Right lobe of liver (tissue), 6 donors: Measurements from ENCODE around the gene SDK1. TPM values are rescaled to one million over a fixed set of nuclear protein-coding genes. Genes with fewer than 3 reads are reported as not detected.

Experiments used
- ATAC-seq, 4 donors: fragments of 200-7000 bp; cut with Tn5 transposase; one replicate each; pipeline ENCODE4 v1.9.1; 2020; ENCODE audit warnings: mild to moderate bottlenecking in 4 of 4, moderate library complexity in 4 of 4
- DNase-seq, 3 donors: peaks; one replicate each; pipeline ENCODE4 v3.0.0-alpha.2; 2020
- H3K27ac ChIP-seq, 3 donors: fragments of 200-600 bp; one replicate each; pipeline ENCODE4 v1.8.0; 2022
- H3K27me3 ChIP-seq, 2 donors: fragments of 200-600 bp; one replicate each; pipeline ENCODE4 v1.8.0; 2022
- H3K36me3 ChIP-seq, 4 donors: fragments of 200-600 bp; sonication (generic) in 1 of 4; one replicate each; pipeline versions ENCODE4 v1.5.1 to v1.8.0; 2017 to 2022; ENCODE audit warnings: control low read depth in 1 of 4
- H3K4me1 ChIP-seq, 4 donors: fragments of 200-600 bp; sonication (generic) in 1 of 4; one replicate each; pipeline versions ENCODE4 v1.5.1 to v1.8.0; 2017 to 2022; ENCODE audit warnings: control low read depth in 1 of 4
- H3K4me3 ChIP-seq, 3 donors: fragments of 200-600 bp; one replicate each; pipeline ENCODE4 v1.8.0; 2022
- H3K9me3 ChIP-seq, 4 donors: fragments of 200-600 bp; sonication (generic) in 1 of 4; one replicate each; pipeline versions ENCODE4 v1.5.1 to v1.8.0; 2017 to 2022; ENCODE audit warnings: control low read depth in 1 of 4
- CTCF ChIP-seq, 4 donors: fragments of 200-600 bp in 3 of 4; fragments of 450-650 bp in 1 of 4; IDR thresholded peaks; one replicate each; pipeline versions ENCODE4 v1.5.1 to v1.8.0; 2016 to 2022; ENCODE audit warnings: antibody characterized with exemption in 4 of 4, mild to moderate bottlenecking in 2 of 4
- POLR2A ChIP-seq: fragments of 450-650 bp; IDR thresholded peaks from one replicate; pipeline ENCODE4 v1.6.1; 2017; ENCODE audit warnings: antibody characterized with exemption, mild to moderate bottlenecking
- WGBS: methylation state at CpG from one replicate; pipeline ENCODE4 v1.1.6; 2018; ENCODE audit warnings: low coverage, low lambda C conversion rate; ENCODE audit not compliant: insufficient coverage; ENCODE audit errors: missing lambda C conversion rate; 5-methylcytosine and 5-hydroxymethylcytosine counted together
- intact Hi-C, 2 donors: fragments of 100-400 bp; cut with DNase I; formaldehyde crosslinking; loops; one replicate each; pipeline versions ENCODE4 v1.11.2 to v1.14.1; 2022
- total RNA-seq, 6 experiments: library from RNA; depleted of rRNA in 2 of 6; stranded (reverse); fragments of >200 nt in 2 of 6; fragmentation: NEBNext Ultra II Directional in 3 of 6; extraction: Animal tissue kit (Norgen Biotek cat#: 25700) in 3 of 6; gene quantifications; one replicate each; pipeline versions ENCODE4 v1.1.0 to v1.2.4, GENCODE V29; 2016 to 2023
- donor health status: DM: no; HTN: yes; CAD: no.
- donor health status: DM: no; HTN: no; CAD: no.
- donor health status: DM: no; HTN: no; CAD: no.
- donor health status: DM: no; HTN: yes; CAD: no.
- donor health status: DM: no; HTN: yes; CAD: no.

Gene SDK1
- total RNA-seq, 6 experiments from 2014 or later: 0.07 to 1.4 (median 0.65) TPM

GRCh38 chr7:4140933-4141332 is 839.9 kb downstream of the SDK1 start:
- no peaks in the 10 kb centered on the region for H3K36me3 ChIP-seq
- no peaks in the 10 kb centered on the region for H3K9me3 ChIP-seq
- TF ChIP-seq CTCF (IDR thresholded peaks at IDR 0.05): no peak
- no peak for TF ChIP-seq POLR2A
- 54% methylated on average over 4 of the region's 5 CpGs for WGBS
- no peaks in the 10 kb centered on the region for H3K27me3 ChIP-seq
- intact Hi-C loops: no loop called here
- ATAC-seq: no peak
- H3K4me3 ChIP-seq: no peak overlapping the region
- H3K4me1 ChIP-seq: no peaks in the 10 kb centered on the region
- no peak overlapping the region for H3K27ac ChIP-seq
- DNase-seq: peak in 1 of 3 donors; percentile 20

GRCh38 chr7:4143006-4143405 is 842.0 kb downstream of the SDK1 start:
- WGBS: 52% methylated on average over 4 of the region's 7 CpGs
- no peak for ATAC-seq
- intact Hi-C loops: no loop called here

GRCh38 chr7:4143511-4144171 is 842.6 kb downstream of the SDK1 start:
- Histone ChIP-seq H3K9me3 (no peaks in the 10 kb centered on the region), H3K4me3 (no peak overlapping the region), H3K4me1 (no peaks in the 10 kb centered on the region), H3K27ac (no peak overlapping the region), H3K36me3 (no peaks in the 10 kb centered on the region), H3K27me3 (no peaks in the 10 kb centered on the region)
- no peak for TF ChIP-seq POLR2A
- TF ChIP-seq CTCF (IDR thresholded peaks at IDR 0.05): no peak
- WGBS: 77% methylated on average over 6 of the region's 27 CpGs
- ATAC-seq (no peak), DNase-seq (peak in 1 of 3 donors; percentile 37)
- intact Hi-C loops: no loop called here

More at GRCh38 chr7:4143006-4143405, 842.0 kb downstream of the SDK1 start:
- no peak for TF ChIP-seq CTCF (IDR thresholded peaks at IDR 0.05)
- TF ChIP-seq POLR2A: no peak
- peak in 2 of 3 donors; percentile 3 to 27 for DNase-seq
- Histone ChIP-seq H3K4me1 (no peaks in the 10 kb centered on the region), H3K4me3 (no peak overlapping the region), H3K27me3 (no peaks in the 10 kb centered on the region), H3K27ac (no peak overlapping the region), H3K9me3 (no peaks in the 10 kb centered on the region), H3K36me3 (no peaks in the 10 kb centered on the region)

GRCh38 chr7:4144172-4144701 is 843.2 kb downstream of the SDK1 start:
- H3K9me3 ChIP-seq: no peaks in the 10 kb centered on the region
- no peak for ATAC-seq
- 20% methylated on average over 6 of the region's 20 CpGs for WGBS
- no peaks in the 10 kb centered on the region for H3K27me3 ChIP-seq
- intact Hi-C loops: no loop called here
- DNase-seq: peak in 1 of 3 donors; percentile 27
- H3K36me3 ChIP-seq: no peaks in the 10 kb centered on the region
- no peak overlapping the region for H3K27ac ChIP-seq
- no peaks in the 10 kb centered on the region for H3K4me1 ChIP-seq
- H3K4me3 ChIP-seq: no peak overlapping the region
- TF ChIP-seq CTCF (IDR thresholded peaks at IDR 0.05) (no peak), POLR2A (no peak)
